SIG-M5 treated with dmso at 0.1 percent for 504 hours (cell line): Measurements from ENCODE around the gene SCRN1.
A peak's percentile ranks its signal among the peaks of the same experiment; 100 is the strongest.

Experiments used
- DNase-seq: peaks from one replicate; lab custom pipeline; 2025; ENCODE audit not compliant: unreplicated experiment; lab: John Stamatoyannopoulos, UW

The SCRN1 gene

DNA sequence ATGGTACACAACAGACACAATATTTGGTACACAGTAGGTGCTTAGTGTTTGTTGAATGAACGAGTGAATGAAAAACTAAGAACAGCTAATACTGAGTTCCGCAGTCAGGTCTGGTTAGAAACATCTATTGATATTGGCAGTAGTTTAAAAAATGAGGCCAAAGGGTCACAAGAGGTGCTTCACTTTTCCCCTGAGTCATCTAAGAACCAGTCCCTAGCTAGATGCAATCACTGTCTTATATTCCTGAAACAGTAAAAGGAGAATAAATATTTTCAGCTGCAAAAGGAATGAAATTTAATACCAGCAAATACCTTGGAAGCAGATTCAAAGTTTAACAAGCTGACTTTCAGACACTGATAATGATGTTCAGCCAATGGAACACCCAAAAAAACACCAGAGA is 54.5 kb downstream of the SCRN1 start:
- no peak for DNase-seq

DNA sequence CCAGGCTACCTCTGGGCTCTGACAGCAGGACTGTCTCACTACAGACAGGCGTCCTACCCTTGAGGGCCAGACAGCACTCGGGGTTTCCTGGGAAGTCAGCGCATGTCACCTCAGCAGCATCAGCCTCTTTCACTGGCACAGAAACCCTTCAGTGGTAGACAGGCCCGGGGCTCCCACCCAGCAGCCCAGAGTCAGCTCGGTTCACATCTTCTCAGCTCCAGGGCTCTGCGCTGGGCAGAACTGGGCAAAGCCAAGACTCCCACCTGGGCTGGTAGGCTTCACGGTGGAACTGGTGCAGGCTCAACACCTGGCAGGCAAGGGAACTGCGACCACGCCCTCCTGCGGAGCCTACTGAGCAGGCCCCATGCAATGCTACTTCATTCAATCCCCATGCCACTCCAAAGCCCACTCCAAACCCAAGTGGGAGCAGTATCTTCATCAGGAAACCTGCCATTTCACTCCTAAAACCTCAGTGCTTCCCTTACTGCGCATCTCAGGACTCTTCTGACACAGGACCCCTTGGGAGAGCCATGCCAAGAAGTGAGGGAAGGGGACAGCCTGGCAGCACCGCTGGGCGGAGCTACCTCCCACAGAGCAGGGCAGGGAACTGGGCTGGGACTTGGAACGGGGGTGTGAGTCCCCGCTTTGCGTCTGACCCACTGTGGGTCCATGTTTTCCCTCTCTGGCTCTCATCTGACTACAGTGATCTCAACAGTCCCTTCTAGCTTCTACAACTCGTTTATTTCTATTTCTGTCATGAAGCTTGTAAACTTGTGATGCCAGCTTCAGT is 60.4 kb downstream of the SCRN1 start:
- no peak for DNase-seq

DNA sequence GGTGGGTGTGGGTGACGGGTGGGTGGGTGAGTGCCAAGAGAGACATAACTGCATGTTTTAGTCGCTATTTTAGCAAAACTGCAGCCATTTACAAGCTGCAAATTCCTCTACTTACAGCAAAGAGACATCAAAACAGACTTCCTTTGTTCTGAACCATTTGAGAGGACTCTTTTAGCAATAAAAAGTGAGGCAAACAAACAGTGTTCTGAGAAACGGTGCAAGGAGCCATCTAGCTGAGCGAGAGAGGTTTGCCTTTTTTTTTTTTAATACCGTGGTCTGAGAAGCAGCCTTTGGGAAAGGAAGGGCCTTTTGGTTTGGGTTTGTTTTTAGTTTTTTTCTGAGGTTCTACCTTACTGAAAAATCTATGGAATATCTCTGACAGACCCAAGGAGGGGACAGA is 62.9 kb downstream of the SCRN1 start:
- DNase-seq = no peak

DNA sequence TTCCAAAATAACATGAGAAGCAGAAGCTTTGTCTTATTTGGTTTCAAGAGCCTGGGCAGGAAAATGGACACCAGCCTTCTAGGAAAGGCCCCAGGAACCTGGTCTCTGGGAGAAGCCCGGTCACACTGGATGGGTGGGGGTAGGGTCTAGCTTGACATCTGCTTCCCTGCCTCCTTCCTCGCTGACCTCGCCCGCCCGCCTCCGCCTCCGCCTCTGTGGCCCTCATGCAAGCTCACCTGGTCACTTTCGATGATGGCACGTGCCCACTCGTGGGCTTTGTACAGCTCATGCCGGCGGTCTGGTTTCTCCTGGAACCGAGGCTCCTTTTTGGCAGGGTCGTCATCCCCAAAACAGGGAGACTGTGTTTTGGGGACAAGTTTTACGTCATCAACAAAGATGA is 63.4 kb downstream of the SCRN1 start:
- DNase-seq = no peak

DNA sequence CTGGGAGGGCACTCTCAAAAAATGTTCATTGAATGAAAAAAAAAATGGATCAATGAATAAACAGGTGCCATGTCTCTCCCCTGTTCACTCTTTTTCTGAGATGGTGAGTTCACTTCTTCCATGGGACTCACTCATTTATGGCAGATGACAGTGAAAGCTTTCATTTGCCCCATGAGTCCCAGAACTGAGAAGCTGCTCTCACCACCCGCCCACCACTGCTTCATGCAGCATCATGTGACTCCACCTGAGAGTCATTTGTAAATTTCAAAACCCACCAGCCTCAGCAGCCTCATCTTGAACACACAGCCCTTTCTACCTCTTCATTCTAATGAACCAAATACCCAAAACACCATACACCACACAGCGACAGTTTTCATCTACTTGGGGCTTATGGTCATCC is 64.9 kb downstream of the SCRN1 start:
- DNase-seq = no peak

DNA sequence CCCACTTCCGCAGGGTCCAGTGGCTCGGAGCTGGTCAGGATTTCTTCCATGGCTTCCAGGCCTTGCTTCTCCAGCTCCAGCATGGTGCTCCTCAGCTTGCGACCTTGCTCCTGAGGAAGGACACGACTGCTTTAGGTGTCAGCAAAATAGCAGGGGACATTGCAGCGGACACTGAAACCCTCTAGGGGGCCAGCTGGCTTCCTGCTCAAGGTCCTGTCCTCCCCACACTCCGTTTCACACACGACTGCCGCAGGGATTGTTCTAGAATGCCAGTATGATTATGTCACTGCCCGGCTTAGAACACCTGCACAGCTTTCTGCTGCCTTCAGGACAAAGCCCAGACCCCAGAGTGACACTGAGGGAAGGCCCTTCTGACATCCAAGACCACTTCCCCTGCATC is 65.6 kb downstream of the SCRN1 start:
- DNase-seq = no peak

DNA sequence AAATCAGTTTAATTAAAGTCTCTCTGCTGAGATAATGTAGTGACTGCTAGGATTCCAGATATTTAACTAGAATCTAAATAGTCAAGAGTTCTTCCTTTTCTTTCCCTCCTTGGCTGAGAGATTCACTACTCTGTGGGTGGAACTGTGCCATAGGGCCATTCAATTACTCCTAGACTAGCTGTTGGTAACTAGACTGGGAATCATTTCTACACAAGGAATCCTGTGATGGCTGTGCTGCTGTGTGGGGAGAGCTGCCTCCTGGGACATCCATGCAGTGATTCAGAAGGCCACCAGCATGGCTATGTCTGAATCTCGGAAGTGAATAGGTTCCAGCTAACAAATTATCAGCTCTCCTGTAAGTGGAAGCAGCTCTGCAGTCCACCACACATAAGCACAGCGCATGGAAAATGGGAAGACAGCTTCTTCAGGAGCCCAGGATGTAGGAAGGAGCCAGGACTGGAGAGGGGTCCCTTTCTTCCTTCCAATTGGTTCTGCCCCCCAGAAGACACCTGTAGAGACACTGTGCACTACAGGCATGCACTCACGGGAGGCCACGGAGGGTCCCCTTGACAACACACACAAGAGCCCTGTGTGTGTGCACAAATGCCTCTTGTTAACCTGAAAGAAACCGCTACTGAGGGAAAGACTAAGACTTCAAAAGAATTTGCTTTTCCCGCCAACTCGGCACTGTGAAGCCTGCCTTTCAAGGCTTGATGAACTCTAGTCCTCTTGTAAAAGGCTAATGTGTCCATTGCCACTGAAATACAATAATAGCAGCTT is 66.5 kb downstream of the SCRN1 start:
- no peak for DNase-seq

DNA sequence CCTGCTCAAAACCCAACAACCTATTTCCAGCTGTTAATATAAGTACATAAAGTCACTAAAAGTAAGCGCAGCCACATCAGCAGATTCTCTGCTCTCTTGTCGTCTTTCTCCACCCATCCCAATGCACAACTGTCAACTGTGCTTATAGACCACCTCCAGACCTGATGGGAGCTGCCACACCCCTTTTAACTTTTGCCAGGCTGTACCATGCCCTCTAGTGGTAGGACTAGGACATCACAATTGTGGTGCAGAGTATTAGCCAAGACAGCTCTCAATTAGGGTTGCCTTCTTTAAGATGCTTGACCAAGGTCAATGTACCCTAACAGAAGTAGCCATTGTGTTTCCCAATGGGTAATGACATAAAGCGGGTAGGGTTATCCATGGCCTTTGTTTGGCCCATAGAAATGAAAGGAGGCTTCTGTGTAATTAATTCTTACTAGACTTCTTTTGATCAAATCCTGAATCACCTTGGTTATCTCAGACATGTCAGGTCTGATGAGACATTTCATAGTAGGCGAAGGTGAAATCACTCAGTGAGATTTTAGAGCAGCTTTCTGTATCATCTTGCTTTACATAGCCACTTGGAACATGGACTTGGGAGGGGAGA is 68.1 kb downstream of the SCRN1 start:
- DNase-seq = peak; percentile 72

DNA sequence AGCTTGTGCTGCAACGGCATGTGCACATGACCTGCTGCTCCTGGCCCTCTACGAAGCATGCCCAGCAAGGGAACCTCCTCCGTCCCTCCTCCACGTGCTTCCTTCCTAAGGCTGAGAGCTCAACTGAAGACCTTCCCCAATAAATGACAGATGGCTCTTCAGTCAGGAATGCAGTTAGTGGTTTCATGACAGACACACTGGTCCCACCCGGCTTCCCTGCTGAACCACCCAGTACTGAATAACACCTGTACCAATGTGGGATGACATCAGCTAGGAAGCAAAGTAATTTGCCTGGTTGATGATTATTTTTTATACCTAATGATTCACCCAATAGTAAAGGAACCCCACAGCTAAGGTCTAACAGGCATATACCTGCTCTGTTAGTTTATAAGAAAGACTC is 69.1 kb downstream of the SCRN1 start:
- no peak for DNase-seq

DNA sequence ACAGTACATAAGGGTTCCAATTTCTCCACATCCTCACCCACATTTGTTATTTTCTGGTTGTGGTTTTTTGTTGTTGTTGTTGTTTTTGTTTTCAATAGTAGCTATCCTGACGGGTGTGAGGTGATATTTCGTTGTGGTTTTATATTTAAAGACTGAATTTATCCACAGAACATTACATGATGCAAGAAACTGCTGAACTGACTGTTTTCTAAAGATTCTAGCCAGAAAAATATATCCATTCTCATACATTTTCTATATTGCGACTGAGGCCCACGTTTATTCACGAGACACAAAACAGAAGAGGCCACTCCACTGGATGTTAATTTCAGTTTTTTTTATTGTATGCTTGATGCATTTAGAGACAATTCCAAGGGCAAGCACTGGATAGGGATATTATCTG is 69.8 kb downstream of the SCRN1 start:
- DNase-seq = no peak

DNA sequence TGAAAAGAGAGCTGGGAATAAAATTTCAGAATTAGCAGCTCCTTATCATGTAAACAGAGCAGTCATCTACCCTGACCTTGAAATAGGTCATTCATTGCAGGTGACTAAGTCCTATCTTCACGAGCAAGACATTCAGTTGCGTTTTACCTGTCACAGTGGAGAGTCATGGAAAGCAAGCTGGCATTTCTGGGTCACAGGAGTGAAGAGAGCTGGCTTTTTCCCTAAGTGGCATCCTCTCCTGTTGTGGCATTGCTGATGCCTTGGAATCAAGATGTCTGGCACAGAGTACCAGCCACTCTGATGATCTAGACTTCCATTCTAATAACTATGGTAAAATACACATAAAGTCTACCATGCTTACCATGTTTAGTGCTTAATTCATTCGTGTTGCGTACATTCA is 70.8 kb downstream of the SCRN1 start:
- DNase-seq = no peak

DNA sequence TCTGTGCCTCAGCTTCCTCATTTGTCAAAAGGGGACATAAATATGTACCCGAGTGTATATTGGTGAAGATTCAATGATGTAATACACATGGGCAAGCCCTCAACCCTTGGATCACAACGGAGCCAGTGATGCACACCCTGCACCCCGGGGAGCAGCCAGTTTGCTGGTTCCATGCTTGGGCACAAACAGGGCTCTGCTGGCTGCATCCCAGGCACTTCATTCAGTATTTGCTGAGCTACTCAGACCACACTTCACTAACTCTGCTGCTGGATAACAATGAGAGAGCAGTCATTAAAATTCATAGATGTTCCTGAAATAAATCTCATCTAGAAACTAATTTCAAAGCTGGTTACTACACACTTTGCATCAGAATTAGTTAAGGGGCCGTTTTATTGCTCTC is 72.0 kb downstream of the SCRN1 start:
- DNase-seq = no peak

DNA sequence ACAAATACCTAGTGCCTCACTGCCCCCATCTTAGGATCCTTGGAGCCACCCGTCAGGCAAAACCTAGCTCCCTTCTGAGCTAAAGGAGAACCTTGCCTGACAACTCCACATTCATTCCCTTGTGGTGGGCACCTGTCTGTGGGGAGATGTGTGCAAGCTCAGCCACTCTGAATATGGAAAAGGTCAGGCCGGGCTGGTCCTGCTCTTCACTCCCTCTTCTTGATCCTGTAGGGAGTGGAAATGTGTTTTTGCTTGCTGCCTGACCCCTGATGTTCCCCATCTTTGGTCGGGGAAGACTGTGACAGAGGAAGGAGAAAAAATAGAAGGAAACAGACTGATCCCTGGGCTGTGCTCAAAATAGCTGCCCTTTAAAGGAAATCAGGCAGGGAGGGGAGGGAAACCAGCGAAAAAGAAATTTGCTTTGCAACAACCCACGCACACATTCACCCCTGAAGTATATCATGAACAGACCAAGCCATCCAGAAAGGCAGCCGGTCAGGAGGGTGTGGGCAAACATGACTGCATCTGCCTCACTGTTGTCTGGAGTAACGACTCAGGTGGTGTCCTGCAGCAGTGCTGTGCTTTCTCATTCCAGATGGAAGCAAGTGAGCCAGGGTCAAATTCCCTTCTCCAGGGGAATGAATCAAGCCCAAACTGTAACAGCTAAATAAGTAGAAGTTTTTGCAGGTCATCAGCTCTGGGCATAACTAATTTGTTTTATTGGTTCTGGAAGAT is 74.0 kb downstream of the SCRN1 start:
- DNase-seq = no peak

DNA sequence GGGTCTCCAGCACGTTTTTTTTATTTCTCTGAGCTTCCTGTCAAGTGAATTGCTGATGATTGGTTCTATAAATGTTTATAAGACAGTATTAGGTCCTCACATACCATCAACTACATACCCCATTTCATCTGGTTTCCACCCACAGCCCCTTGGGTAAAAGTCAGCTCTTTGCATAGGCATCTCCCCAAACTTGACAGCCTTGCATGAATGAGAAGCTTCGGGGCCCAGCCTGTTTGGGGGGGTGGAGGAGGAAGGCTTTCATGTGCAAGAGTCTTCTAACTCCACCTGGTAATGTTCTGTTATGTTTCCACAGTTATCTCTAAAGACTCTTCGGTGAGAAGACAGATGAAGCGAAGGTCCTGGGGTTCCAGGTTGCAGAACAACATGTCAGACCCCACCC is 75.4 kb downstream of the SCRN1 start:
- DNase-seq = no peak

DNA sequence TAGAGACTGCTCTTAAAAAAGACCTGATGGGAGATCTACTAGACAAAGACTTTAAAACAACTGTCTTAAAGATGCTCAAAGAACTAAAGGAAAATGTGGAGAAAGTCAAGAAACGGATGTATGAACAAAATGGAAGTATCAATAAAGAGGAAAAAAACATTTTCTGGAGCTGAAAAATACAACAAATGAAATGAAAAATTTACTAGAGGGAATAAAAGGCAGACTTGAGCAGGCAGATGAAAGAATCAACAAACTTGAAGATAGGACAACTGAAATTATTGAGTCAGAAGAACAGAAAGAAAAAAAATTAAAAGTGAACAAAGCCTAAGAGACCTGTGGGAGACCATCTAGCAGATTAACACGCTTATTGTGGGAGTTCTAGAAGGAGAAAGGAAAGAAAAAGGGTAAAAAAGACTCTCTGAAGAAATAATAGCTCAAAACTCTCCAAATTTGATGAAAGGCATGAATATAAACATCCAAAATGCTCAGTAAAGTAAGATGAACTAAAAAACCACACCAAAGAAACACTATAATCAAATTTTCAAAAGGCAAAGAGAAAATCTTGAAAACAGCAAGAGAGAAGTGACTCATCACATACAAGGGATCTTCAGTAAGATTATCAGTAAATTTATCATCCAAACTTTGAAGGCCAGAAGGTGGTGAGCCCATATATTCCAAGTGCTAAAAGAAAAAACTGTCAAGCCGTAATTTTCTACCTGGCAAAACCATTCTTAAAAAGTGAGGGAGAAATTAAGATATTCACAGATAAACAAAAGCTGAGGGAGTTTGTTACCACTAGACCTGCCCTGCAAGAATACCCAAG is 83.2 kb downstream of the SCRN1 start:
- no peak for DNase-seq

DNA sequence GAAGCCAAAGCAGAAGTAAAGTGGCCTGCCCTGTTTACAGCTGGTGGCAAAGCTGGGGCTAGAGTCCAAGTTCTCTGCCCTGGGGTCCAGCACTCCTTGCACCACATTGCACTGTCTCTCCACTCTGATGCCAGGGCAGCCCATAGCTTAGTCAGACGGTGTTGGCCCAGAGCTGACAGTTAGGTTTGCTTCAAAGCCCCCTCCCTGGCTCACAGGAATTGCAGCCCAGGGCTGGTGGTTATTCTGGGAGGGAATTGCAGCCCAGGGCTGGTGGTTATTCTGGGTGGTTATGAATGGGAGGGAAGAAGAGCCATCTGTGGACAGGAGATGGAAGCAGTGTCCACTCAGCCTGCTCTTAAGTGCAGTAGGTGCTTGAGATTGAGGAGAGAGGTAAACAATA is 88.9 kb downstream of the SCRN1 start:
- DNase-seq = no peak

DNA sequence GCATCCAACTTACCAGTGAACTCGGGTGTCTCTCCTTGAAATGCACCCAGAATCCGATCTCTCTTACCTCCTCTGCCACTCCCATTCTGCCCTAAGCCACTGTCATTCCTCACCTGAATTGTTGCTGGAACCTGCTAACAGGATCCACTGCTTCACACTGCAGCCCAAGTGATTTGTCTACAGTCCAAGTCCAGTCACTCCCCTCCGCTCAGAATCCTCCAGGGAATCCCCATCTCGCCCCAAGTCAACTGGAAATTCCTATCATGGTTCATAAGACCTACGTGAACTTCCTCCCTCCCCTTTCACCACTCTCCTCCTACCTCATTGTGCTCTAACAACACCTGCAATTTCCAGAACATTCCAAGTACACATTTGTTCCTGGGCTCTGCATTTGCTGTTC is 91.3 kb downstream of the SCRN1 start:
- no peak for DNase-seq

DNA sequence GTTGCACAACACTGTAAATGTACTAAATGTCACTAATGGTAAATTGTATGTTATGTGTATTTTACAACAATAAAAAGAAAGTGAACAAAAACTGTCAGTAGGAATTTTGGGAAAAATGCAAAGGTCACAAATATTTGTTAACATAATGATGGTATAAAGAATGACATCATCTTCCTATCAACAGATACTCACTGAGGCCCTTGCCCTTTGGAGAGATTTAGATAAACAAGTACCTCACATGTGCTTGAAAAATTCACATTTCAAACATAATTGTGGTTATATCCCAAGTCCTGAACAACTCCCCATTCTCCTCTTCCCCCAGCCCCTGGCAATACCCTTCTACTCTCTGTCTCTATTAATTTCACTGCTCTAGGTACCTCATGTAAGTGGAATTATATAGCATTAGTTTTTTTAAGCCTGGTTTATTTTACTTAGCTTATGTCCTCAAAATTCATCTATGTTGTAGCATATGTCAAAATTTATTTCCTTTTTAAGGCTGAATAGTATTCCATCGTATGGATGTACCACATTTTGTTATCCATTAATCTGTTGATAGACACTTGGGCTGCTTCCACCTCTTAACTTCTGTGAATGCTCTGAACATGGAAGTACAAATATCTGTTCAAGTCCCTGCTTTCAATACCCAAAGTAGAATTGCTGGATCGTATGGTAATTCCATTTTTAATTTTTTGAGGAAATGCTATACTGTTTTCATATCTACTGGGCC is 92.8 kb downstream of the SCRN1 start:
- no peak for DNase-seq

DNA sequence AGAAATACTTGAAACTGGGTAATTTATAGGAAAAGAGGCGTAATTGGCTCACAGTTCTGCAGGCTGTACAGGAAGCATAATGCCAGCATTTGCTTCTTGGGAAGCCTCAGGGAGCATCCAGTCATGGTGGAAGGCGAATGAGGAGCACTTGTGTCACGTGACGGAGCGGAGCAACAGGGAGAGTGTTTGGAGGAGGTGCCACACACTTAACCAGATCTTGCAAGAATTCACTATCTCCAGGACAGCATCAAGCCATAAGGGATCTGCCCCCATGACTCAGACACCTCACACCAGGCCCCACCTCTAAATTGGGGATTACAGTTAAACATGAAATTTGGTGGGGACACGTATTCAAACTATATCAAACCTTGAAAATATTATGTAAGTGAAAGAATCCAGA is 94.0 kb downstream of the SCRN1 start:
- DNase-seq = no peak

DNA sequence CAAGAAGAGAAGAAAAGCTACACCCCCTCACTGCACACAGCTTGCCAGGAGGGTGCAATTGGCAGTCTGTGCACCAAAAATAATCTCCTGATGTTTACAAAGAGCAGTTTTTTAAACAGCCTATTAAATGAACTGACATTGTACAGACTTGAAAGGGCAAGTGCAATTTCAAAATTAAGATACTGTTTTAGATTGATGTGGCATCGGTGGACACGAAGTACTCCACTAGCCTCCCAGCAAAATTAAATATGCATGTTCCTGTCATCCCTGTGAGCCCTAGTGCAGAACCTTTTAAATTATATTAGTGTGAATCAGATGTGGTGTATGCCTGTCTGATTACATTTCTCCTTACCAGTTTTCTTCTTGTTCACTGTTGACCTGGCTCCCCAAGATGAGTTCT is 95.3 kb downstream of the SCRN1 start:
- no peak for DNase-seq
